PC-3 (cell line): ENCODE data around the gene ZNF619. TPM values are rescaled to one million over a fixed set of nuclear protein-coding genes. Genes with fewer than 3 reads are reported as not detected.

Experiments used
- ATAC-seq: fragments of 200-7000 bp; cut with Tn5 transposase; 2 replicates; pipeline ENCODE4 v1.9.1; 2020; ENCODE audit warnings: mild to moderate bottlenecking, moderate library complexity
- BruUV-seq: library from RNA; stranded (reverse); fragments of 400-500 nt; replicated peaks from 2 replicates; lab custom pipeline; 2021; lab: Mats Ljungman, UMichigan
- CTCF ChIA-PET: fragments of 300-600 bp; sonication (Branson Sonifier 250); formaldehyde crosslinking; loops from one replicate; lab custom pipeline; 2022; ENCODE audit warnings: antibody characterized with exemption; lab: Charles Lee
- POLR2A ChIA-PET: fragments of 300-600 bp; sonication (Branson Sonifier 250); formaldehyde crosslinking; loops from one replicate; lab custom pipeline; 2022; ENCODE audit warnings: antibody characterized with exemption; ENCODE audit not compliant: unreplicated experiment; lab: Charles Lee
- DNase-seq: peaks from one replicate; pipeline ENCODE4 v3.0.0-alpha.2; 2015
- H2AFZ ChIP-seq: fragments of 300-600 bp; sonication (generic); 2 replicates; pipeline ENCODE4 v1.6.0; 2016; ENCODE audit warnings: antibody characterized with exemption, low read length
- H3F3A ChIP-seq: fragments of 300-600 bp; sonication (generic); one replicate; pipeline ENCODE4 v1.6.0; 2017; ENCODE audit warnings: antibody characterized with exemption, low read length, control low read depth, mild to moderate bottlenecking; ENCODE audit not compliant: unreplicated experiment
- H3K27ac ChIP-seq: fragments of 300-600 bp; sonication (generic); 2 replicates; pipeline ENCODE4 v1.5.1; 2016; ENCODE audit warnings: mild to moderate bottlenecking, low read length
- H3K27me3 ChIP-seq: fragments of 300-600 bp; sonication (generic); 2 replicates; pipeline ENCODE4 v1.6.1; 2016; ENCODE audit warnings: low read length, mixed read lengths
- H3K36me3 ChIP-seq: fragments of 300-600 bp; sonication (generic); 2 replicates; pipeline ENCODE4 v1.6.1; 2016; ENCODE audit warnings: low read depth, mixed run types, low read length, mixed read lengths
- H3K4me1 ChIP-seq: fragments of 300-600 bp; sonication (generic); 2 replicates; pipeline ENCODE4 v1.5.1; 2016; ENCODE audit warnings: low read length; ENCODE audit not compliant: insufficient read depth
- H3K4me2 ChIP-seq: fragments of 300-600 bp; sonication (generic); 2 replicates; pipeline ENCODE4 v1.6.0; 2016; ENCODE audit warnings: low read length
- H3K4me3 ChIP-seq: fragments of 300-600 bp; sonication (generic); 2 replicates; pipeline ENCODE4 v1.5.1; 2016; ENCODE audit warnings: mild to moderate bottlenecking, low read length, mixed read lengths
- H3K79me2 ChIP-seq: fragments of 300-600 bp; sonication (generic); 2 replicates; pipeline ENCODE4 v1.6.1; 2017; ENCODE audit warnings: low read length, mixed read lengths
- H3K9ac ChIP-seq: fragments of 300-600 bp; sonication (generic); 2 replicates; pipeline ENCODE4 v1.6.0; 2016; ENCODE audit warnings: mild to moderate bottlenecking, low read length
- H3K9me2 ChIP-seq: fragments of 300-600 bp; sonication (generic); replicated peaks from 2 replicates; pipeline ENCODE4 v1.6.1; 2016; ENCODE audit warnings: mixed run types, low read length, mixed read lengths
- H3K9me3 ChIP-seq: fragments of 300-600 bp; sonication (generic); 2 replicates; pipeline ENCODE4 v1.6.1; 2016; ENCODE audit warnings: low read length, mixed read lengths
- H4K20me1 ChIP-seq: fragments of 300-600 bp; sonication (generic); 2 replicates; pipeline ENCODE4 v1.6.1; 2016; ENCODE audit warnings: low read length, mixed read lengths
- EZH2 ChIP-seq: fragments of 300-600 bp; sonication (generic); IDR thresholded peaks from one replicate; pipeline ENCODE4 v1.6.1; 2017; ENCODE audit warnings: antibody characterized with exemption, mild to moderate bottlenecking, low read length; ENCODE audit not compliant: unreplicated experiment
- EZH2phosphoT487 ChIP-seq: fragments of 300-600 bp; sonication (generic); IDR thresholded peaks from 2 replicates; pipeline ENCODE4 v1.6.1; 2018; ENCODE audit warnings: mild to moderate bottlenecking, antibody characterized with exemption, low read length, borderline replicate concordance
- intact Hi-C: fragments of 100-400 bp; cut with micrococcal nuclease; formaldehyde crosslinking; loops from 2 replicates; pipeline ENCODE4 v1.9.0; 2023
- total RNA-seq: library from RNA; depleted of rRNA; stranded (reverse); fragments of >200 nt; gene quantifications from 2 replicates; pipeline ENCODE4 v1.2.3, GENCODE V29; 2014
- TF ChIP-seq, protein P1 (sequence below): fragments of 300-600 bp; sonication (generic); conservative IDR thresholded peaks from 2 replicates; pipeline ENCODE4 v1.5.1; 2017; ENCODE audit warnings: antibody characterized with exemption, low read depth, mild to moderate bottlenecking, low read length

ZNF619 gene
- total RNA-seq, 1 experiment from 2014 or later = 3.5 TPM

DNA sequence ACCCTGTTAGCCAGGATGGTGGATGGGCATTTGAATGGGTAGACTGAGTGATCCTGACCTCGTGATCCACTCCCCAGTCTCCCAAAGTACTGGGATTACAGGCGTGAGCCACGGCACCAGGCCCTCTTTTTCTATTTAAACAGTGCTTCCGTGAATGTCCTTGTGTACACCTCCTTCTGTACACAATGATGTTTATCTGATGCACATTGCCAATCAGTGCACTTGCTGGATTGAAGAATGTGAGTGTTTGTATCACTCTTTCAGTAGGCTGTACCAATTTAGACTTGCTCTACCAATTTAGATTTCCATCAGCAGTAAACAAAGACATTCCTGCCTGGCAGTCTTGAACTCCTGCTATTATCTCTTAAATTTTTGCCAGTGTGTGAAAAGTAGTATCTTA lies 8.9 kb upstream of the ZNF619 start:
- H3K79me2 ChIP-seq = no peaks in the 10 kb centered on the region
- H3K4me2 ChIP-seq = no peak overlapping the region
- no peak overlapping the region for H3K9ac ChIP-seq
- ATAC-seq (peak; percentile 49), DNase-seq (no peak)
- no peaks in the 10 kb centered on the region for H3K27me3 ChIP-seq
- ChIA-PET POLR2A (no interaction called here), CTCF (no interaction called here)
- H3K36me3 ChIP-seq = peaks cover 13% of the 10 kb centered on the region
- no peak overlapping the region for H3K27ac ChIP-seq
- TF ChIP-seq EZH2 (no peak), EZH2phosphoT487 (no peak)
- TF ChIP-seq, protein P1, sequence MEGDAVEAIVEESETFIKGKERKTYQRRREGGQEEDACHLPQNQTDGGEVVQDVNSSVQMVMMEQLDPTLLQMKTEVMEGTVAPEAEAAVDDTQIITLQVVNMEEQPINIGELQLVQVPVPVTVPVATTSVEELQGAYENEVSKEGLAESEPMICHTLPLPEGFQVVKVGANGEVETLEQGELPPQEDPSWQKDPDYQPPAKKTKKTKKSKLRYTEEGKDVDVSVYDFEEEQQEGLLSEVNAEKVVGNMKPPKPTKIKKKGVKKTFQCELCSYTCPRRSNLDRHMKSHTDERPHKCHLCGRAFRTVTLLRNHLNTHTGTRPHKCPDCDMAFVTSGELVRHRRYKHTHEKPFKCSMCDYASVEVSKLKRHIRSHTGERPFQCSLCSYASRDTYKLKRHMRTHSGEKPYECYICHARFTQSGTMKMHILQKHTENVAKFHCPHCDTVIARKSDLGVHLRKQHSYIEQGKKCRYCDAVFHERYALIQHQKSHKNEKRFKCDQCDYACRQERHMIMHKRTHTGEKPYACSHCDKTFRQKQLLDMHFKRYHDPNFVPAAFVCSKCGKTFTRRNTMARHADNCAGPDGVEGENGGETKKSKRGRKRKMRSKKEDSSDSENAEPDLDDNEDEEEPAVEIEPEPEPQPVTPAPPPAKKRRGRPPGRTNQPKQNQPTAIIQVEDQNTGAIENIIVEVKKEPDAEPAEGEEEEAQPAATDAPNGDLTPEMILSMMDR = no peak
- peaks cover 10% of the 10 kb centered on the region; the same call in 1 of the 2 replicates for H4K20me1 ChIP-seq
- no peak overlapping the region for H3K4me3 ChIP-seq
- no peaks in the 10 kb centered on the region for H3K9me3 ChIP-seq
- no peak overlapping the region for H2AFZ ChIP-seq
- intact Hi-C loops = loop anchor here (1.0 kb wide), 1 partner anchor 28 kb away; no protein-coding TSS in a partner anchor
- peaks cover 17% of the 10 kb centered on the region for H3F3A ChIP-seq
- BruUV-seq = no TSS peak
- no peaks in the 10 kb centered on the region for H3K9me2 ChIP-seq
- no peaks in the 10 kb centered on the region for H3K4me1 ChIP-seq

DNA sequence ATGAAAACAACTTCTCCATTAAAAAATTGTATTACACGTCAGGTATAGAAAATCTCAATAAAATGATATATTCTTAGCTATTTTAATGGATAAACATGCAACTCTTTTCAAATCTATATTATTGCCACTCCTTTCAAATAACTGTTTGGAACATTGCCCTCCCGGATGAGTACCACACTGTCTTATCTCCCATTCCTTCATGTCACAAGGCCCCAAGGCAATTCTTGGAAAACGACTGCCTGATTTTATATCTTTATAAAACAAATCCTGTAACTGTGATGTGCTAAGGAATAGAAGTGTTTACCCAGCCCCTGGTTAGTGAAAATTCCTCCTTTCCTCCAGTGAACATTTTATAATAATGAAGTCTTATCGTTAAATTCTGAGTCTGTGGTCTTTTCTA lies 6.2 kb upstream of the ZNF619 start:
- DNase-seq (no peak), ATAC-seq (no peak)
- Histone ChIP-seq H3K27ac (no peak overlapping the region), H3K4me2 (no peak overlapping the region), H3K79me2 (no peaks in the 10 kb centered on the region), H3K9me2 (no peaks in the 10 kb centered on the region), H4K20me1 (no peaks in the 10 kb centered on the region), H3K9ac (no peak overlapping the region), H3K27me3 (no peaks in the 10 kb centered on the region), H3K4me1 (no peaks in the 10 kb centered on the region), H3K4me3 (no peak overlapping the region), H3F3A (peaks cover 8% of the 10 kb centered on the region), H2AFZ (no peak overlapping the region), H3K9me3 (no peaks in the 10 kb centered on the region), H3K36me3 (no peaks in the 10 kb centered on the region)
- no TSS peak for BruUV-seq
- ChIA-PET POLR2A (interaction anchor here (0.5 kb wide), 1 partner anchor 14 kb away, joined by 4 read pairs; the partner anchor contains the start of gene RPL14), CTCF (interaction anchor here (0.6 kb wide), 1 partner anchor 17 kb away, joined by 3 read pairs; no protein-coding TSS in a partner anchor)
- TF ChIP-seq, protein P1 = no peak
- no peak for TF ChIP-seq EZH2phosphoT487
- TF ChIP-seq EZH2 = no peak
- intact Hi-C loops = no loop called here

DNA sequence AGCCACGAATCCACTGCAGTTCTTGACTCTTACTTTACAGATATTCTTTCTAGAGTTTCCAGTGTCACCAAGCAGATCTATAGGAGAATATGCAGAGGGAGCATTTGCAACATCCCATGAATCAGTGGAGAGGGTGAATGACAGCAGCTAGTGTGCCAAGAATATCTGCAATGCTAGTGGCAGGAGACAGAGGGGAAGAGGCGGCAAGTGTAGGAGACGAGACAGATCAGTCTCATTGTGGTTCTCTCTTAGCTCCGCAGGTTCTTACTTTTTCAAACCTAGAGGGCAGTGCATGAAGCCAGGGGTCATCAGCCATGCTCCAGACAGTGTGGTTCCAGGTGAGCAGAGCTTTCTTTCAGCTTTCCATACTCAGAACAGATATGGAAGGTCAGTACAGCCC lies 744 bp downstream of the ZNF619 start:
- no peaks in the 10 kb centered on the region for H3K9me2 ChIP-seq
- no peak for TF ChIP-seq EZH2phosphoT487
- TF ChIP-seq, protein P1 = no peak
- no peak for TF ChIP-seq EZH2
- no peak overlapping the region for H3K27ac ChIP-seq
- H3F3A ChIP-seq = no peaks in the 10 kb centered on the region
- peak overlapping the region; percentile 100 for H2AFZ ChIP-seq
- POLR2A ChIA-PET = no interaction called here
- no peaks in the 10 kb centered on the region for H4K20me1 ChIP-seq
- DNase-seq (peak; percentile 11), ATAC-seq (peak; percentile 18)
- peaks cover 5% of the 10 kb centered on the region; the same call in 1 of the 2 replicates for H3K4me1 ChIP-seq
- CTCF ChIA-PET = no interaction called here
- H3K9me3 ChIP-seq = no peaks in the 10 kb centered on the region
- peak overlapping the region; percentile 85 for H3K9ac ChIP-seq
- H3K4me2 ChIP-seq = peak overlapping the region; percentile 97
- H3K79me2 ChIP-seq = no peaks in the 10 kb centered on the region
- intact Hi-C loops = loop anchor here (1.0 to 2.0 kb wide), 3 partner anchors 25 to 48 kb away; no protein-coding TSS in a partner anchor
- BruUV-seq = no TSS peak
- H3K27me3 ChIP-seq = no peaks in the 10 kb centered on the region
- H3K4me3 ChIP-seq = peak overlapping the region; percentile 82
- H3K36me3 ChIP-seq = no peaks in the 10 kb centered on the region
